ENCODE measurements around the gene OLFML1. TPM values are rescaled to one million over a fixed set of nuclear protein-coding genes. Genes with fewer than 3 reads are reported as not detected.

The OLFML1 gene
- total RNA-seq, 1 donor from 2014 or later = not detected

GRCh38 chr11:7499081-7499480 lies 13.8 kb downstream of the OLFML1 start:
- H3K9ac ChIP-seq (ENCODE audit: low read length) = no peak overlapping the region
- Mint-ChIP-seq H3K36me3 (ENCODE audit: low read depth, unreplicated experiment) (no peaks in the 10 kb centered on the region), H3K27me3 (ENCODE audit: low read depth, unreplicated experiment) (peaks cover 4% of the 10 kb centered on the region), H3K4me3 (ENCODE audit: unreplicated experiment) (no peak overlapping the region), H3K4me1 (ENCODE audit: low read depth, unreplicated experiment) (no peaks in the 10 kb centered on the region), H3K9me3 (ENCODE audit: unreplicated experiment) (no peaks in the 10 kb centered on the region), H3K27ac (ENCODE audit: unreplicated experiment) (no peak overlapping the region)
- FAIRE-seq = no peak
- H3K9me3 ChIP-seq (ENCODE audit: insufficient read depth, low read depth, low read length) = no peaks in the 10 kb centered on the region
- no peaks in the 10 kb centered on the region for H3K36me3 ChIP-seq (ENCODE audit: insufficient read depth, low read length)
- H4K20me1 ChIP-seq (ENCODE audit: insufficient read depth, low read length) = no peaks in the 10 kb centered on the region
- no peaks in the 10 kb centered on the region for H3K4me1 ChIP-seq (ENCODE audit: insufficient read depth, low read length)
- H3K4me2 ChIP-seq (ENCODE audit: low read length) = no peak overlapping the region
- no peaks in the 10 kb centered on the region for H3K27me3 ChIP-seq (ENCODE audit: insufficient read depth, low read length)
- no peak overlapping the region for H3K4me3 ChIP-seq (ENCODE audit: insufficient read depth, low read depth, low read length)
- H3K27ac ChIP-seq (ENCODE audit: low read depth, low read length) = no peak overlapping the region
- DNase-seq (ENCODE audit: low read depth) = no peak
- H2AFZ ChIP-seq (ENCODE audit: low read depth, low read length) = no peak overlapping the region
- TF ChIP-seq CTCF (IDR thresholded peaks at IDR 0.05; ENCODE audit: insufficient read depth, low read depth, low read length) = no peak
- TF ChIP-seq EZH2 (IDR thresholded peaks at IDR 0.05; ENCODE audit: insufficient read depth, low read length) = no peak
- no peaks in the 10 kb centered on the region for H3K79me2 ChIP-seq (ENCODE audit: insufficient read depth, low read length)

- Mint-ChIP-seq H3K4me3 (ENCODE audit: unreplicated experiment) (no peak overlapping the region), H3K27me3 (ENCODE audit: low read depth, unreplicated experiment) (no peaks in the 10 kb centered on the region), H3K36me3 (ENCODE audit: low read depth, unreplicated experiment) (no peaks in the 10 kb centered on the region), H3K4me1 (ENCODE audit: low read depth, unreplicated experiment) (no peaks in the 10 kb centered on the region), H3K27ac (ENCODE audit: unreplicated experiment) (no peak overlapping the region), H3K9me3 (ENCODE audit: unreplicated experiment) (no peaks in the 10 kb centered on the region)
- Histone ChIP-seq H3K4me1 (ENCODE audit: insufficient read depth, low read length) (no peaks in the 10 kb centered on the region), H3K4me2 (ENCODE audit: low read length) (no peak overlapping the region), H3K27ac (ENCODE audit: low read depth, low read length) (no peak overlapping the region), H3K9me3 (ENCODE audit: insufficient read depth, low read depth, low read length) (no peaks in the 10 kb centered on the region), H2AFZ (ENCODE audit: low read depth, low read length) (no peak overlapping the region), H3K4me3 (ENCODE audit: insufficient read depth, low read depth, low read length) (no peak overlapping the region), H3K36me3 (ENCODE audit: insufficient read depth, low read length) (no peaks in the 10 kb centered on the region), H3K79me2 (ENCODE audit: insufficient read depth, low read length) (no peaks in the 10 kb centered on the region), H4K20me1 (ENCODE audit: insufficient read depth, low read length) (no peaks in the 10 kb centered on the region), H3K27me3 (ENCODE audit: insufficient read depth, low read length) (no peaks in the 10 kb centered on the region), H3K9ac (ENCODE audit: low read length) (no peak overlapping the region)
- FAIRE-seq (no peak), DNase-seq (ENCODE audit: low read depth) (no peak)
- TF ChIP-seq EZH2 (IDR thresholded peaks at IDR 0.05; ENCODE audit: insufficient read depth, low read length) = no peak
- no peak for TF ChIP-seq CTCF (IDR thresholded peaks at IDR 0.05; ENCODE audit: insufficient read depth, low read depth, low read length)
These were observed 14.9 kb downstream of the OLFML1 start for GRCh38 chr11:7500251-7500650.

- TF ChIP-seq EZH2 (IDR thresholded peaks at IDR 0.05; ENCODE audit: insufficient read depth, low read length) = no peak
- no peak for TF ChIP-seq CTCF (IDR thresholded peaks at IDR 0.05; ENCODE audit: insufficient read depth, low read depth, low read length)
- H3K4me2 ChIP-seq (ENCODE audit: low read length) = no peak overlapping the region
- H3K27me3 ChIP-seq (ENCODE audit: insufficient read depth, low read length) = no peaks in the 10 kb centered on the region
- no peak overlapping the region for H3K4me3 ChIP-seq (ENCODE audit: insufficient read depth, low read depth, low read length)
- no peaks in the 10 kb centered on the region for H3K36me3 Mint-ChIP-seq (ENCODE audit: low read depth, unreplicated experiment)
- DNase-seq (ENCODE audit: low read depth) (no peak), FAIRE-seq (no peak)
- H3K27me3 Mint-ChIP-seq (ENCODE audit: low read depth, unreplicated experiment) = no peaks in the 10 kb centered on the region
- H3K4me3 Mint-ChIP-seq (ENCODE audit: unreplicated experiment) = no peak overlapping the region
- H3K9me3 Mint-ChIP-seq (ENCODE audit: unreplicated experiment) = no peaks in the 10 kb centered on the region
- no peak overlapping the region for H3K27ac Mint-ChIP-seq (ENCODE audit: unreplicated experiment)
- H3K79me2 ChIP-seq (ENCODE audit: insufficient read depth, low read length) = no peaks in the 10 kb centered on the region
- H3K4me1 ChIP-seq (ENCODE audit: insufficient read depth, low read length) = no peaks in the 10 kb centered on the region
- H3K9ac ChIP-seq (ENCODE audit: low read length) = no peak overlapping the region
- H2AFZ ChIP-seq (ENCODE audit: low read depth, low read length) = no peak overlapping the region
- no peaks in the 10 kb centered on the region for H3K36me3 ChIP-seq (ENCODE audit: insufficient read depth, low read length)
- no peak overlapping the region for H3K27ac ChIP-seq (ENCODE audit: low read depth, low read length)
- no peaks in the 10 kb centered on the region for H4K20me1 ChIP-seq (ENCODE audit: insufficient read depth, low read length)
- H3K9me3 ChIP-seq (ENCODE audit: insufficient read depth, low read depth, low read length) = no peaks in the 10 kb centered on the region
- no peaks in the 10 kb centered on the region for H3K4me1 Mint-ChIP-seq (ENCODE audit: low read depth, unreplicated experiment)
These were observed 15.9 kb downstream of the OLFML1 start for GRCh38 chr11:7501251-7501650.
